HCT116 (cell line): ENCODE data around the gene DAP. TPM values are rescaled to one million over a fixed set of nuclear protein-coding genes. Genes with fewer than 3 reads are reported as not detected.

Experiments used
- ATAC-seq: fragments of 200-7000 bp; cut with Tn5 transposase; 2 replicates; pipeline ENCODE4 v1.9.1; 2020; ENCODE audit warnings: mild to moderate bottlenecking, moderate library complexity
- BruUV-seq: library from RNA; stranded (reverse); fragments of 400-500 nt; replicated peaks from 2 replicates; lab custom pipeline; 2021; lab: Mats Ljungman, UMichigan
- CTCF ChIA-PET: fragments of 300-600 bp; sonication (Branson Sonifier 250); formaldehyde crosslinking; loops from one replicate; lab custom pipeline; 2021; ENCODE audit warnings: antibody characterized with exemption; lab: Charles Lee
- POLR2A ChIA-PET: fragments of 300-600, 350-600 bp; sonication (Branson Sonifier 250); formaldehyde crosslinking; loops from one replicate; lab custom pipeline; 2021; ENCODE audit warnings: antibody characterized with exemption; lab: Charles Lee
- RAD21 ChIA-PET, 2 experiments: fragments of 300-600 bp; sonication (Branson Sonifier 250); formaldehyde crosslinking; loops; one replicate each; lab custom pipeline; 2023; ENCODE audit warnings: low total read pairs in 2 of 2; ENCODE audit not compliant: uncharacterized antibody in 2 of 2, unreplicated experiment in 2 of 2, low non-redundant PET in 1 of 2; lab: Charles Lee
- DNase-seq: peaks from one replicate; pipeline ENCODE4 v3.0.0-alpha.2; 2010; ENCODE audit warnings: low read depth, low spot score
- H2AFZ ChIP-seq: fragments of 200-600 bp; shearing (Covaris generic), sonication (generic); 2 replicates; pipeline ENCODE4 v1.6.1; 2017; ENCODE audit warnings: low read depth, mixed run types, mixed read lengths, antibody characterized with exemption, low read length; ENCODE audit not compliant: poor library complexity, severe bottlenecking
- H3K27ac ChIP-seq: 2 replicates; pipeline ENCODE4 v1.5.1; 2012; ENCODE audit warnings: low read depth, low read length
- H3K27me3 ChIP-seq: fragments of 200-600 bp; sonication (generic); 2 replicates; pipeline ENCODE4 v1.6.1; 2016; ENCODE audit warnings: mixed run types, low read length, mixed read lengths; ENCODE audit not compliant: insufficient read depth
- H3K36me3 ChIP-seq, 2 experiments: fragments of 200-500 bp in 1 of 2; fragments of 200-600 bp in 1 of 2; sonication (Bioruptor generic) in 1 of 2; sonication (generic) in 1 of 2; 2 replicates each; pipeline versions ENCODE4 v1.5.1 to v1.6.1; 2014 to 2016; ENCODE audit warnings: low read length in 2 of 2, inconsistent platforms in 1 of 2, mixed read lengths in 1 of 2, mixed run types in 1 of 2; ENCODE audit not compliant: insufficient read depth in 2 of 2, control insufficient read depth in 1 of 2
- H3K4me1 ChIP-seq, 2 experiments: fragments of 200-600 bp in 1 of 2; sonication (generic) in 1 of 2; 2 replicates each; pipeline versions ENCODE4 v1.5.1 to v1.6.1; 2012 to 2017; ENCODE audit warnings: low read length in 2 of 2, inconsistent platforms in 1 of 2, mild to moderate bottlenecking in 1 of 2, mixed read lengths in 1 of 2, mixed run types in 1 of 2, moderate library complexity in 1 of 2; ENCODE audit not compliant: insufficient read depth in 2 of 2, control insufficient read depth in 1 of 2
- H3K4me2 ChIP-seq: fragments of 200-600 bp; sonication (generic); 2 replicates; pipeline ENCODE4 v1.6.1; 2017; ENCODE audit warnings: mixed run types, low read length, mixed read lengths
- H3K4me3 ChIP-seq, 2 experiments: fragments of 200-600 bp in 1 of 2; sonication (generic) in 1 of 2; replicated peaks in 1 of 2; 2 replicates each; pipeline ENCODE4 v1.5.1; 2011 to 2016; ENCODE audit warnings: low read length in 2 of 2, control low read depth in 1 of 2, low read depth in 1 of 2, mild to moderate bottlenecking in 1 of 2, mixed read lengths in 1 of 2, mixed run types in 1 of 2
- H3K79me2 ChIP-seq: fragments of 200-600 bp; sonication (generic); 2 replicates; pipeline ENCODE4 v1.6.1; 2017; ENCODE audit warnings: mild to moderate bottlenecking, mixed run types, low read length, moderate library complexity, mixed read lengths; ENCODE audit not compliant: insufficient read depth
- H3K9ac ChIP-seq: fragments of 200-600 bp; sonication (generic); 2 replicates; pipeline ENCODE4 v1.6.1; 2016; ENCODE audit warnings: low read length, mixed read lengths
- H3K9me2 ChIP-seq: fragments of 200-600 bp; sonication (generic), shearing (Covaris generic); 2 replicates; pipeline ENCODE4 v1.6.1; 2017; ENCODE audit warnings: mixed run types, mild to moderate bottlenecking, moderate library complexity; ENCODE audit not compliant: insufficient read depth
- H3K9me3 ChIP-seq, 2 experiments: fragments of 200-500 bp in 1 of 2; fragments of 200-600 bp in 1 of 2; sonication (Bioruptor generic) in 1 of 2; sonication (generic) in 1 of 2; 2 replicates each; pipeline ENCODE4 v1.6.1; 2014 to 2017; ENCODE audit warnings: low read length in 2 of 2, mixed read lengths in 2 of 2, inconsistent platforms in 1 of 2, low read depth in 1 of 2, mild to moderate bottlenecking in 1 of 2, mixed run types in 1 of 2, moderate library complexity in 1 of 2; ENCODE audit not compliant: control insufficient read depth in 1 of 2, insufficient read depth in 1 of 2
- H4K20me1 ChIP-seq: fragments of 200-600 bp; sonication (generic), shearing (Covaris generic); 2 replicates; pipeline ENCODE4 v1.6.1; 2017; ENCODE audit warnings: mixed run types, mild to moderate bottlenecking, moderate library complexity; ENCODE audit not compliant: insufficient read depth
- CEBPB ChIP-seq: IDR thresholded peaks from 2 replicates; pipeline ENCODE4 v1.6.1; 2012; ENCODE audit warnings: low read depth
- EGR1 ChIP-seq: IDR thresholded peaks from 2 replicates; pipeline ENCODE4 v1.6.1; 2012; ENCODE audit warnings: low read depth
- ELF1 ChIP-seq: IDR thresholded peaks from 2 replicates; pipeline ENCODE4 v1.6.1; 2012; ENCODE audit warnings: low read depth, borderline replicate concordance
- EZH2 ChIP-seq: fragments of 200-600 bp; sonication (generic); IDR thresholded peaks from 2 replicates; pipeline ENCODE4 v1.6.1; 2017; ENCODE audit warnings: antibody characterized with exemption, mixed run types
- FOSL1 ChIP-seq: IDR thresholded peaks from 2 replicates; pipeline ENCODE4 v1.6.1; 2012; ENCODE audit warnings: low read depth
- POLR2A ChIP-seq: IDR thresholded peaks from 2 replicates; pipeline ENCODE4 v1.7.0; 2011; ENCODE audit warnings: borderline replicate concordance; ENCODE audit not compliant: insufficient read depth, insufficient read length; ENCODE audit errors: extremely low read depth
- SP1 ChIP-seq: IDR thresholded peaks from 2 replicates; pipeline ENCODE4 v1.6.1; 2012; ENCODE audit warnings: low read depth
- SRF ChIP-seq: IDR thresholded peaks from 2 replicates; pipeline ENCODE4 v1.6.1; 2012; ENCODE audit warnings: low read depth
- TCF7L2 ChIP-seq: IDR thresholded peaks from 2 replicates; pipeline ENCODE4 v1.7.0; 2011; ENCODE audit warnings: borderline replicate concordance, inconsistent platforms; ENCODE audit not compliant: insufficient read depth, insufficient read length; ENCODE audit errors: extremely low read depth
- ZBTB33 ChIP-seq: IDR thresholded peaks from 2 replicates; pipeline ENCODE4 v1.6.1; 2011; ENCODE audit warnings: mild to moderate bottlenecking, low read length, moderate library complexity; ENCODE audit not compliant: insufficient replicate concordance; ENCODE audit errors: extremely low read depth
- ZNF274 ChIP-seq: fragments of 200-500 bp; sonication (Bioruptor generic); IDR thresholded peaks from 2 replicates; pipeline ENCODE4 v1.6.1; 2014; ENCODE audit warnings: mild to moderate bottlenecking, low read depth, low read length, inconsistent platforms
- intact Hi-C: fragments of 100-400 bp; cut with micrococcal nuclease; formaldehyde crosslinking; loops from 2 replicates; pipeline ENCODE4 v1.10.0; 2022
- total RNA-seq: library from RNA; stranded (reverse); gene quantifications from one replicate; pipeline ENCODE4 v1.2.1, GENCODE V29; 2021; ENCODE audit not compliant: unreplicated experiment

Gene DAP
- total RNA-seq, 1 experiment from 2014 or later, result 59.1 TPM

GRCh38 chr5:10712574-10713366 is 48.3 kb downstream of the DAP start:
- TF ChIP-seq EGR1 (no peak), ZNF274 (no peak), SP1 (no peak), SRF (no peak), FOSL1 (no peak), CEBPB (no peak), ZBTB33 (no peak), ELF1 (no peak), TCF7L2 (no peak), EZH2 (no peak), POLR2A (no peak)
- H3K9me2 ChIP-seq, result no peaks in the 10 kb centered on the region
- no peaks in the 10 kb centered on the region for H3K36me3 ChIP-seq
- no peak overlapping the region for H3K4me2 ChIP-seq
- BruUV-seq, result no TSS peak
- no peaks in the 10 kb centered on the region for H3K9me3 ChIP-seq
- H3K4me3 ChIP-seq, result no peak overlapping the region
- no peak overlapping the region for H3K27ac ChIP-seq
- intact Hi-C loops, result no loop called here
- POLR2A ChIA-PET, result no interaction called here
- H3K9ac ChIP-seq, result no peak overlapping the region
- no peak for DNase-seq
- H3K79me2 ChIP-seq, result no peaks in the 10 kb centered on the region; the same call in 1 of the 2 replicates
- RAD21 ChIA-PET, result no interaction called here
- ATAC-seq, result no peak
- no peaks in the 10 kb centered on the region for H4K20me1 ChIP-seq
- H2AFZ ChIP-seq, result no peak overlapping the region
- CTCF ChIA-PET, result no interaction called here
- peaks cover 2 to 12% of the 10 kb centered on the region in 2 experiments; a peak in 2 of 4 replicates for H3K4me1 ChIP-seq
- H3K27me3 ChIP-seq, result no peaks in the 10 kb centered on the region
